WERI-Rb-1 (cell line): ENCODE measurements around the gene IQSEC1.

ENCODE experiments used
- DNase-seq: peaks from one replicate; pipeline ENCODE4 v3.0.0-alpha.2; 2020
- H3K27ac ChIP-seq: fragments of 250-450 bp; sonication (Bioruptor Pico); 2 replicates; pipeline ENCODE4 v1.5.1; 2020; ENCODE audit warnings: mild to moderate bottlenecking, moderate library complexity
- H3K27me3 ChIP-seq: fragments of 250-450 bp; sonication (Bioruptor Pico); 2 replicates; pipeline ENCODE4 v1.5.1; 2021; ENCODE audit warnings: mild to moderate bottlenecking, low read depth, moderate library complexity; ENCODE audit not compliant: insufficient read depth, severe bottlenecking
- H3K36me3 ChIP-seq: fragments of 250-450 bp; sonication (Bioruptor Pico); 2 replicates; pipeline ENCODE4 v1.5.1; 2020; ENCODE audit warnings: mild to moderate bottlenecking, moderate library complexity
- H3K4me3 ChIP-seq: 2 replicates; pipeline ENCODE4 v1.5.1; 2011; ENCODE audit warnings: low read depth, mild to moderate bottlenecking, control low read depth, low read length
- H3K9me3 ChIP-seq: fragments of 250-450 bp; sonication (Bioruptor Pico); 2 replicates; pipeline ENCODE4 v1.5.1; 2021; ENCODE audit warnings: mild to moderate bottlenecking, moderate library complexity; ENCODE audit not compliant: severe bottlenecking
- CTCF ChIP-seq: IDR thresholded peaks from 2 replicates; pipeline ENCODE4 v1.5.1; 2011; ENCODE audit warnings: low read depth, mild to moderate bottlenecking, control low read depth, inconsistent platforms, low read length

The IQSEC1 gene

GRCh38 chr3:13066834-13067233, 6.4 kb downstream of the IQSEC1 start:
- Histone ChIP-seq H3K27me3 (no peaks in the 10 kb centered on the region), H3K36me3 (no peaks in the 10 kb centered on the region), H3K9me3 (no peaks in the 10 kb centered on the region), H3K27ac (no peak overlapping the region), H3K4me3 (no peak overlapping the region)
- DNase-seq, result no peak
- TF ChIP-seq CTCF, result no peak

GRCh38 chr3:13066236-13066635, 7.0 kb downstream of the IQSEC1 start:
- TF ChIP-seq CTCF, result no peak
- Histone ChIP-seq H3K36me3 (no peaks in the 10 kb centered on the region), H3K27ac (no peak overlapping the region), H3K4me3 (no peak overlapping the region), H3K9me3 (no peaks in the 10 kb centered on the region), H3K27me3 (no peaks in the 10 kb centered on the region)
- no peak for DNase-seq

- Histone ChIP-seq H3K9me3 (no peaks in the 10 kb centered on the region), H3K27ac (no peak overlapping the region), H3K4me3 (no peak overlapping the region), H3K27me3 (no peaks in the 10 kb centered on the region), H3K36me3 (no peaks in the 10 kb centered on the region)
- no peak for TF ChIP-seq CTCF
- DNase-seq, result no peak
Observed at GRCh38 chr3:13065727-13066126, 7.5 kb downstream of the IQSEC1 start.

- TF ChIP-seq CTCF, result no peak
- Histone ChIP-seq H3K27ac (no peak overlapping the region), H3K36me3 (no peaks in the 10 kb centered on the region), H3K27me3 (no peaks in the 10 kb centered on the region), H3K4me3 (no peak overlapping the region), H3K9me3 (no peaks in the 10 kb centered on the region)
- DNase-seq, result no peak
Observed at GRCh38 chr3:13064964-13065363, 8.3 kb downstream of the IQSEC1 start.

GRCh38 chr3:13064159-13064868, 8.9 kb downstream of the IQSEC1 start:
- no peak for TF ChIP-seq CTCF
- Histone ChIP-seq H3K27me3 (no peaks in the 10 kb centered on the region), H3K36me3 (no peaks in the 10 kb centered on the region), H3K9me3 (no peaks in the 10 kb centered on the region), H3K27ac (no peak overlapping the region), H3K4me3 (no peak overlapping the region)
- no peak for DNase-seq

GRCh38 chr3:13063225-13063624, 10.0 kb downstream of the IQSEC1 start:
- no peak for DNase-seq
- Histone ChIP-seq H3K27ac (no peak overlapping the region), H3K36me3 (no peaks in the 10 kb centered on the region), H3K27me3 (no peaks in the 10 kb centered on the region), H3K4me3 (no peak overlapping the region), H3K9me3 (no peaks in the 10 kb centered on the region)
- no peak for TF ChIP-seq CTCF
